GM21515 (cell line): Measurements from ENCODE around the gene FARP2.
"Not testable (repeated sequence)": the region's sequence is repeated elsewhere in the genome, so short reads cannot be mapped to it uniquely, and the experiment has no call there.

ENCODE experiments used
- ATAC-seq: cut with Tn5 transposase; IDR thresholded peaks from one replicate; pipeline ENCODE4 v1.9.1; 2021; ENCODE audit not compliant: unreplicated experiment

The FARP2 gene

GRCh38 chr2:241519669-241520068 lies 163.6 kb downstream of the FARP2 start:
- no peak for ATAC-seq

- no peak for ATAC-seq
These were observed 166.4 kb downstream of the FARP2 start for GRCh38 chr2:241522477-241522876.

- ATAC-seq: not testable (repeated sequence)
These were observed 170.0 kb downstream of the FARP2 start for GRCh38 chr2:241525818-241526780.

GRCh38 chr2:241530571-241530970 lies 174.5 kb downstream of the FARP2 start:
- no peak for ATAC-seq

GRCh38 chr2:241531161-241531722 lies 175.2 kb downstream of the FARP2 start:
- no peak for ATAC-seq

- no peak for ATAC-seq
These were observed 176.1 kb downstream of the FARP2 start for GRCh38 chr2:241532168-241532567.

- no peak for ATAC-seq
These were observed 176.9 kb downstream of the FARP2 start for GRCh38 chr2:241532733-241533601.

GRCh38 chr2:241534293-241534692 lies 178.2 kb downstream of the FARP2 start:
- ATAC-seq: no peak

GRCh38 chr2:241534701-241535375 lies 178.8 kb downstream of the FARP2 start:
- ATAC-seq: no peak

- ATAC-seq: no peak
These were observed 180.0 kb downstream of the FARP2 start for GRCh38 chr2:241535871-241536655.

- ATAC-seq: no peak
These were observed 182.9 kb downstream of the FARP2 start for GRCh38 chr2:241538838-241539615.

GRCh38 chr2:241539616-241540374 lies 183.7 kb downstream of the FARP2 start:
- no peak for ATAC-seq

- no peak for ATAC-seq
These were observed 184.3 kb downstream of the FARP2 start for GRCh38 chr2:241540401-241540770.

GRCh38 chr2:241540771-241541561 lies 184.9 kb downstream of the FARP2 start:
- no peak for ATAC-seq

- no peak for ATAC-seq
These were observed 185.6 kb downstream of the FARP2 start for GRCh38 chr2:241541564-241542277.

- no peak for ATAC-seq
These were observed 186.2 kb downstream of the FARP2 start for GRCh38 chr2:241542278-241542605.
